ENCODE measurements around the gene MVB12A.
A peak's percentile ranks its signal among the peaks of the same experiment; 100 is the strongest.

The MVB12A gene

DNA sequence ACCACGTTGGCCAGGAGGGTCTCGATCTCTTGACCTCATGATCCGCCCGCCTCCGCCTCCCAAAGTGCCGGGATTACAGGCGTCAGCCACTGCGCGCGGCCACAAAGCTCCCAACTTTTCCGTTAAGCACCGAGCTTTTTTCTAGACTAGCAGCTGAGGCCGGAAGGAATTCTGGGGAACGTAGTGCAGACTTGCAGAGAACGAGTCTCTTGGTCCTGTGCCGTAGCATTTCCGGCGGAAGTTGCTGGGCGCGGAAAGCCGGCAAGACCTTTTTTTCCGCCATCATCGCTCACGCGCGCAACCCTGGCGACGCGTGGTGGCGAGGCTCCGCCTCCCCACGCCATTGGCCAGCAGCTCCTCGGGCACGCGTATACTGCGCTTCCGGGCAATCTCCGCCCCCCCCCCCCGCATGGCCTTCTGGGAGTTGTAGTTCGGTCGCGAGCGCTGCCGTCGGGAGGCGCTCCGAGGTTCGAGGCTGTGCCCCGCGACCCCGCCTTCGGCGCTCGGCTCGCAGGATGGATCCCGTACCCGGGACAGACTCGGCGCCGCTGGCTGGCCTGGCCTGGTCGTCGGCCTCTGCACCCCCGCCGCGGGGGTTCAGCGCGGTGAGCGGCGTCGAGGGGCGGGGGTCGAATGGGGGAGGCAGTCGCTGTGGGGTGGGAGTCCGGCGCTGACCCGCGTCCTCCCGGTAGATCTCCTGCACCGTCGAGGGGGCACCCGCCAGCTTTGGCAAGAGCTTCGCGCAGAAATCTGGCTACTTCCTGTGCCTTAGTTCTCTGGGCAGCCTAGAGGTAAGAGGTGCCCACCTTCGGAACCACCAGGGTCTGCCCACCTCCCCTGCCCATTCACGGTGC is at the start of gene MVB12A:
Gene MVB12A (plus strand): TSS at position 427 of the 854 bp plus-strand sequence. CDS start 89 bp downstream, at position 516.
- peak; percentile 98 for DNase-seq

DNA sequence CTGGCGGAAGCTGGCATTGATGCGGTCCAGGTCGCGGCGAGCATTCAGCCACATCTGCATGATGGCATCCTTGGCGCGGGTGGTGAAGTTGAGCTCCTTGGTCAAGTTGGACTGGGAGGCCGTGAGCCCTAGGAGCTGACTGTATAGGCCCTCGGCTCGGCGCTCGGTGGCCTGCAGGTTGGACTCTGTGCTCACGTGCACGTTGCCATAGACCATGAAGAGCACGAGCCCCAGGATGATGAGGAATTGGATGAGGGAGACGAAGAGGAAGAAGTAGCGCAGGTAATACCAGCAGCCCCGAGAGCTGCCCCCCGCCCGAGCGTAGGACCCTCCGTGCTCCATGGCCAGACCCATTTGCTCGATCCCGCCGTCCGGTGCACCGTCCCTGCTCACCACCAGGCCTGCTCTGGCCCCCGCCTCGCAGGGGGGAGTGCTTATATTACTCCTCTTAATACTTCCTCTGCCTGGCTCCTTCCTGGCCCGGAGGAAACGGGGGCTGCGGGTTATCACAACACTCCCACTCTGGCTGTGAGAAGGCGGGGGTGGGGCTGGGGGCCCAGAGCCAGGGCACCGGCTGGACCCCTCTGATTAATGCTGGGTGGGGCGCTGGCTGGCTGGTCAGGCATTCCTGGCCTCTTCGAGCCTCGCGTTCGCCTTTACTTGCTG is 42.8 kb upstream of the MVB12A start, which contains the start of gene PLVAP:
Gene PLVAP (minus strand): TSS at position 408 of the 666 bp plus-strand sequence. CDS start 54 bp downstream, at position 354.
- no peak for DNase-seq

GRCh38 chr19:17378271-17378670 is 41.6 kb upstream of the MVB12A start:
- DNase-seq: no peak

- no peak for DNase-seq
Measured at GRCh38 chr19:17379221-17379631, 40.6 kb upstream of the MVB12A start.

DNA sequence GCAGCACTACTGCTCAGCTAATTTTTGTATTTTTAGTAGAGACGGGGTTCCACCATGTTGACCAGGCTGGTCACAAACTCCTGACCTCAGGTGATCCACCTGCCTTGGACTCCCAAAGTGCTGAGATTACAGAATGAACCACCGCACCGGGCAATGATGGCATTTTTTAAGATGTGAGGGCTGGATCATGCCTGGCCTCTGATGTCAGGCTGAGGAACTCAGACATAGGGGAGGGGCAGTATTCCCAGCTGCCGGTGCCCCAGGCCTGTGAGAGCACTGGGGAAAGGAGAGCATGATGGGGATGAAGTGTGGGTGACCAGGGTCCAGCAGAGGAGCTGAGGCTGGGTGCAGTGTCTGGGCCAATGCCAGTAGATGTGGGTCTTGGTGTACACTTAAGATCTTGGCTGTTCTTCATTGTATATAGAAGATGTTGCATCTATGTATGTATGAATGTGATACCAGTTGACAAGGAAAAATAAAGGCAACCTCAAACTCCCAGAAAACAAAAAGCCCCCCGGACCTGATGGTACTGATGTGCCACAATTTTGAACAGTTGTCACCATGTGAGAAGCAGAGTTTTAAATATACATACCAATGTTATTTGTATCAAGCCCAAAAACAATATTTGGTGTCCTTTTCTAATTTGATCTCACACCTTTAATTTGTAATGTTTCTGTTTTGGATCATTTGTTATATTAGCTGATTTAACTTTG is 39.3 kb upstream of the MVB12A start:
- DNase-seq: no peak

DNA sequence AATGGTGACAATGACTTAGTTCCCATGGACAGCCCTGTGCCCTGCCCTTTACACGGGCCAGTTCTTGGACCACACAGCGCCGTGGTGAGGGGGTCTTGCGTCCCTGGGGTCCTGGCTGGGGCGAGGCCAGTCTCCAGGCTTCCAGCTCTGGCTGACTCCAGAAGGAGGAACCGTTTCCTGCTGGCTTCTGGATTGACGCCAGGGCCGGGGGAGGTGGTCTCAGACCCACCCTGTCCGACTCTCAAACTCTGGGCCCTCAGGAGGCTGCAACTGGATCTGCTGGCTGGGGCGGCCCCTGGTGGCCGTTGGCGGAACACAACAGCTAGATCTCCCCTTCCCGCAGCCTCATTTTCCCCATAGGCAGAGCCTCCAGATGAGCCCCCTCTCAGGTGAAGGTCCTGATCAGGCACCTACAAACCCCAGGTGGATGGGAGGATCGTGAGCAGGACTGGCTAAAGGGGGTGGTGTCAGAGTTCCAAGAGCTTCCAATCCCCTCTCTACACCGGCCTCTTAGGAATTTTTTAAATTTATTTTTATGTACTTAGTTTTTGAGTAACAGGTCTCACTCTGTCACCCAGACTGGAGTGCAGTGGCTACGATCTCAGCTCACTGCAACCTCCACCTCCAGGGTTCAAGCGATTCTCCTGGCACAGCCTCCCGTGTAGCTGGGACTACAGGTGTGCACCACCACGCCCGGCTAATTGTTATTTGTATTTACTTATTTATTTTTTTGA is 33.8 kb upstream of the MVB12A start:
- DNase-seq: no peak

DNA sequence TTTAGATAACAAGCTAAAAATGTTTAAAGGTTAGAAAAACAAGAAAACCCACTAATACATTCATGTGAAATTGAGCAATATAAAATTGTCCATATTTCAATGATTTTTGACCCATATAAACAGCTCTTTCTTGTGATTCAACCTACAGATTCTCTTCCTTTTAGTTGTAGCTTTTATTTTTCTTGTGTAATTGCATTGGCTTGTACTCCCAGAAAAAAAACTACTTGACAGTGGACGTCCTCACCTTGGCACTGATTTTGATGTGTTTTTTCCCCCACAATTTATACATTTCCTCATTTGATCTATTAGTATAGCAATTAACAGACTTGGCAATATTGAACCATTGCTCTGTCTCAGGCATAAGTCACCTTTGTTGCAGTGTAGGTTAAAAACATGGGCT is 30.6 kb upstream of the MVB12A start:
- no peak for DNase-seq

- no peak for DNase-seq
Measured at GRCh38 chr19:17389957-17390664, 29.7 kb upstream of the MVB12A start.

DNA sequence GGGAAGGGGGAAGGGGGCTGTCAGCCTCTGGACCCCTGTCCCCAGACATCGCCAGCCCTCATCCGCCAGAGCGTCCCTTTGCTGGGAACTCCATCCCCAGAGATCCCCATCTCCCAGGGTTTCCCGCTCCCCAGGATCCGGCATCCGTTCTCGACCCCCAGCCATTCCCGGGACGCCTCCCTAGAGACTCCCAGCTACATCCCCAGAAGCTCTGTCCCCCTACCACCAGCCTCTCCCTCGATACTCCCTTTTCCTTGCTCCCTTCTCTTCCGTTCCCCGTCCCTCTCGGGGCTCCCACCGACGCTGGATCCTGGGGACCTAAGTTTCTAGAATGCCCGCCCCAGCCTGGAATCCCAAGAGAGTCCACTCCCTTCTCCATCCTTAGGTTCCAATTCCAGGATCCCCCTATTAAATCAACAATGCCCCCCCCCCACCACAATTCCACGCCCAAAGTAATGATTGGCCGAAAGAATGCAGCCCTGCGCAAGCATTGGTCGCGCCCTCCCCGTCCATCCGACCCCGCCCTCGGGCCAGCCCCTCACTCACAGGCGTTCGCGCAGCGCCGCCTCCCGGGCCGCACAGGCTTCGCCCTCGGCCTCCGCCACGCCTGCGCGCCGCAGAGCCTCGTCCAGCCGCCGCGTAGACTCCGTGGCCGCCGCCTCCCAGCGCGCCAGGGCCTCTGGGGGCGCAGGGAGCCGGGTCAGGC is 29.0 kb upstream of the MVB12A start:
- peak; percentile 77 for DNase-seq

DNA sequence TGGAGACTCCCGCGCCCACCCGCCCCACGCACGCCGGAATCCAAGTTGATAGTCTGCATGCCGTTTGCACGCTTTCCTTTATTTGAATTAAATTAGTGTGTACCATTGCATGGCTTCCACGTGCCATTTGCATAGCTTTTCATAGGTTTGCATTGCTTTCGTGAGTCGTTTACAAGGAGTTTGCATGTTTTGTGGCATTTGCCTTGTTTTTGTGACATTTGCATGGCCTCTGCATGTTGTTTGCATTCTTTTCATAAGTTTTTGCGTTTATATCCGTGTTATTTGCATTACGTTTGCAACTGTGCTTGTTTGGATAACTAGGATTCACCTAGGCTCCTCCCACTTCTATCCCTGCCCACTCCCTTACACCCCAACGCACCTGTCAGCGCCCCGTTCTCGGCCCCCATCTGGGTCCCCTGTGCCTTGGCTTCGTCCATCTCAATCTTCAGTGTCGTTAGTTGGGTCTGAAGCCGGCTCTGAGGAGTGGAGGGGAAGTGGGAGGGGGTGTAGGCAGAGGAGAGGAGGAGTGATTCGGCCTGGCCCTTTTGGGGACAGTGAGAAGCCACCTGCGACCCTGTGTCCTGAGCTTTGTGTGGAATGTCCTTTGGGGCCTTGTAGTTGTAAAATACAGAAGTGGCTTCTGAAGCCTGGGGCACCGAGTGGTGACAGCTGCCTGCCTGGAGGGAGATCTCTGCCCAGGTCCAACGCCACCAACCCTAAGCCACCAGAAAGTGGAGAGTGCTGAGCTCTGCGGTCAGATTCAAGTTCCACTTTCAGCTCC is 28.3 kb upstream of the MVB12A start:
- DNase-seq: no peak

- no peak for DNase-seq
Measured at GRCh38 chr19:17393002-17393401, 26.8 kb upstream of the MVB12A start.

DNA sequence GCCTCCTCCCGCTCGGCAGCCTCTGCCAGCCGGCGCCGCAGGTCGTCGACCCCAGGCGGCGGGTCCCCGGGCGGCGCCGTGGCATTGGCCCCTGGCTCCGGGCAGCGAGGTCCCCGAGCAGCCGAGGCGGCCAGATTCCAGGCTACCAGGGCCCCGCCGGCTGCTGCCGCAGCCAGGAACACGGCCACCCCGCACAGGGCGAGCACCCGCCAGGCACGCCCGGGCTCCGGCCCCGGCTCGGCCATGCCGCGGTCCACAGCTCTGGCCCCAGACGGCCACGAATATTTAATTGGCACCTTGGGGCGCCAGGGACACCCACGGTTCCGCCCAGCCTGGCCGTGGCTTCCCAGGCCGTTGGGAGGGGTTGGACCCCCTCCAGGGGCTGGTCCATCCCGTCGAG is 25.9 kb upstream of the MVB12A start, which contains the start of gene CCDC194:
Gene CCDC194 (minus strand): TSS at position 283 of the 400 bp plus-strand sequence. CDS start 38 bp downstream, at position 245.
- no peak for DNase-seq

DNA sequence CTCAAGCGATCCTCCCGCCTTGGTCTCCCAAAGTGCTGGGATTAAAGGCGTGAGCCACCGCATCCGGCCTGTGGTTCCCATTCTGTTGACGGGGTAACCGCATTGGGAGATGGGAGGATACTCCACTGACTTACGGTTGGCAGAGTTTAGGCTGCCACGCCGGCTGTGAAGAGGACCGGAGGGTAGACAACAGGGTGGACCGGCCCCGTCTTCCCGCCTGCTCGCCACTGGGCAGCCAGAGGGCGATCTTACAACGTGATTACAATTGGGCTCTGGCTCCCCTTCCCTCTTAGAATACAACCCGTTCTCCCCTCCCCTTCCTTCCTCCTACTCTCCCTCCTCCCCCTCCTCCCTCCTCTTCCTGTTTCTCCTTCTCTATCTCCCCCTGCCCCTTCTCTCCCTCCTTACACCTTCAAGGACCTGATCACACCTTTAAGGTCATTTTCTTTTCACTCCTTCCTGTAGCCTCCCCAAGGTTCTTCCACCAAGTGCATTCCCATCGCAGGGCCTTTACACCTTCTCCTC is 24.9 kb upstream of the MVB12A start:
- no peak for DNase-seq

DNA sequence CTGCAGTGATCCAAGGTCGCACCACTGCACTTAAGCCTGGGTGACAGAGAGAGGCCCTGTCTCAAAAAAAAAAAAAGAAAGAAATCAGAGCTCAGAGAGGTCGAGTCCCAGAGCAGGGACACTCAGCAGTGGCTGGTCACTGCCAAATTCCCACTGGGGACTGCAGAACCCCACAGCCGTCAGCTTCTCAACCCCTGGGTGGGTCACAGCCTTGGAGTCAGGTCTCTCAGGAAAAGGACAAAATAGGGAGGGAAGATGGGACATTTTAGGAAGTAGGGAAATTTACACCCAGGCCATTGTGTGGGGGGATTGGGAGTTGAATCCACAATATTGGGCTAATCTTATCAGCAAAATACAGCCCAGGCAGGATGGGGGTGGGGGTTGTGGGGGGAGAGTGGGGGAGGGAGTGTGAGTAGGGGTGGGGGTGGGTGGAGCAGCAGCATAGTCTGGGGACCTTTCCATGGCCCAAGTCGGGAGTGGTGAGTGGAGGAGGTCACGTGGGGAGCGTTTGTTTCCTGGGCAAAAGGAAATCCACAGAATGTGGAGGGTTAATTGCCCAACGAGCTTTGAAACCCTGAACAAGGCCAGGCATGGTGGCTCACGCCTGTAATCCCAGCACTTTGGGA is 20.8 kb upstream of the MVB12A start:
- DNase-seq: no peak

GRCh38 chr19:17401628-17402027 is 18.2 kb upstream of the MVB12A start:
- DNase-seq: no peak

GRCh38 chr19:17402982-17403855 is 16.6 kb upstream of the MVB12A start:
- no peak for DNase-seq

GRCh38 chr19:17404015-17404414 is 15.8 kb upstream of the MVB12A start:
- DNase-seq: no peak

DNA sequence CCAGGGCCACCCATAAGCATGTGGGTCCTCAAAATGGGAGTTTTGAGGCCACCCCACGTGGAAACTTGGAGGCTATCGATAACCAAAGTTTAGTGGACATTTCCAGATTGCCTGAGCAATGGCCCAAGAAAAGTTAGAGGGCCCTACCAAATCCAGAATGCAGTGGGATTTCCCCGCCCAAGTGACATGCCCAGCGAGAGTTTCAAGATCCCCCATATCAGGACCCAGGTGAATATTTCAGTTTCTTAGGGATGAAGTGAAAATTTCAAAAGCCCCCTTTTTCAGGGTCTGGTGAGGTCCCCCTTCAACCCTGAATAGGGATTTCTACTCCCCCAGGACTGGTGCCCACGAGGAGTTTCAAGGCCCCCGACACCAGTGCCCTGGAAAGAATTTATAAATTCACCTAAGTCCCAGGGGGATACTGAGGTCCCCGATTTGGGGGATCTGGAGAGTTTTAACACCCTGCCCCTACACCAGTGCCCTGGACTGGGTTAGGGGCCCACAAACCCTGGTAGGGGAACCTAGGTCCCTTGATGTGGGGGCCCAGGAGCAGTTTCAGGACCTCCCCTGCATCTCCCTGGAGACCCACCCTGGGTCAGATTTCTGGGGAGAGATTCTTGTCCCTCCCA is 15.1 kb upstream of the MVB12A start:
- no peak for DNase-seq
